ENCODE measurements around the gene TRIM5.

Gene TRIM5

DNA sequence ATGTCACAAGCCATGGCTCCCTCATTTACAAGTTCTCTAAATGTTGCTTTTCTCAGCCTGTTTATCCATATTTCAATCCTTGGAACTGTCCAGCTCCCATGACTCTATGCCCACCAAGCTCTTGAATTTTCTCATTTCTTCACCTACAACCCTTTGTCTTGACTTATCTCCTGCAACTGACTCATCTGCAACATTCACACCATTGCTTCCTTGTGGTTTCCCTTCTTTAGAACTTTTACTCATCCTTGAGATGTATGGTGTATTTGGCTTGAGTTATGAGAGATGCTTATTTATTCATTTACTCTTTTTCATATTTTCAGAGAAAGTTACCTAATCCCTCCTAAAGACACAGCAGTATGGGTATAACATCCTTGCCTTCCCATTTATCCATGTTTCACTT lies 41.3 kb downstream of the TRIM5 start (continued):
- TF ChIP-seq, protein P1, sequence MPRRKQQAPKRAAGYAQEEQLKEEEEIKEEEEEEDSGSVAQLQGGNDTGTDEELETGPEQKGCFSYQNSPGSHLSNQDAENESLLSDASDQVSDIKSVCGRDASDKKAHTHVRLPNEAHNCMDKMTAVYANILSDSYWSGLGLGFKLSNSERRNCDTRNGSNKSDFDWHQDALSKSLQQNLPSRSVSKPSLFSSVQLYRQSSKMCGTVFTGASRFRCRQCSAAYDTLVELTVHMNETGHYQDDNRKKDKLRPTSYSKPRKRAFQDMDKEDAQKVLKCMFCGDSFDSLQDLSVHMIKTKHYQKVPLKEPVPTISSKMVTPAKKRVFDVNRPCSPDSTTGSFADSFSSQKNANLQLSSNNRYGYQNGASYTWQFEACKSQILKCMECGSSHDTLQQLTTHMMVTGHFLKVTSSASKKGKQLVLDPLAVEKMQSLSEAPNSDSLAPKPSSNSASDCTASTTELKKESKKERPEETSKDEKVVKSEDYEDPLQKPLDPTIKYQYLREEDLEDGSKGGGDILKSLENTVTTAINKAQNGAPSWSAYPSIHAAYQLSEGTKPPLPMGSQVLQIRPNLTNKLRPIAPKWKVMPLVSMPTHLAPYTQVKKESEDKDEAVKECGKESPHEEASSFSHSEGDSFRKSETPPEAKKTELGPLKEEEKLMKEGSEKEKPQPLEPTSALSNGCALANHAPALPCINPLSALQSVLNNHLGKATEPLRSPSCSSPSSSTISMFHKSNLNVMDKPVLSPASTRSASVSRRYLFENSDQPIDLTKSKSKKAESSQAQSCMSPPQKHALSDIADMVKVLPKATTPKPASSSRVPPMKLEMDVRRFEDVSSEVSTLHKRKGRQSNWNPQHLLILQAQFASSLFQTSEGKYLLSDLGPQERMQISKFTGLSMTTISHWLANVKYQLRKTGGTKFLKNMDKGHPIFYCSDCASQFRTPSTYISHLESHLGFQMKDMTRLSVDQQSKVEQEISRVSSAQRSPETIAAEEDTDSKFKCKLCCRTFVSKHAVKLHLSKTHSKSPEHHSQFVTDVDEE (CRISPR knock-in tag; IDR thresholded peaks at IDR 0.05): no peak
- TF ChIP-seq BACH2 (CRISPR knock-in tag; IDR thresholded peaks at IDR 0.05; ENCODE audit: borderline replicate concordance) (no peak), RARB (CRISPR knock-in tag; IDR thresholded peaks at IDR 0.05) (no peak), ESRRG (CRISPR knock-in tag; IDR thresholded peaks at IDR 0.05) (no peak), CSDC2 (CRISPR knock-in tag; IDR thresholded peaks at IDR 0.05) (no peak), TCF4 (CRISPR knock-in tag; IDR thresholded peaks at IDR 0.05; ENCODE audit: borderline replicate concordance) (no peak)

DNA sequence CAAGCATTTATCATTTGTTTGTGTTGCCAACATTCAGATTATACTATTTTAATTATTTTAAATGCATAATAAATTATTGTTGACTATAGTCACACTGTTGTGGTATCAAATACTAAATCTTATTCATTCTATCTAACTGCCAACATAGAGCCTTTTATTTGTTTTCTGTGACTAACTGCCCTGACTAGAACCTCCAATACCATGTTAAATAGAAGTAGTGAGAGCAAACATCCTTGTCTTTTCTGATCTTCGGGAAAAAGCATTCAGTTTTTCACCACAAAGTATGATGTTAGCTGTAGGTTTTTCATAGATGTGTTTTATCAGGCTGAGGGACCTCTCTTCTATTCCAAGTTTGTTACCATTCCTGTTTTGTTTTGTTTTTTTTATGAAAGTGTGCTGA lies 44.9 kb downstream of the TRIM5 start:
- no peak for ATAC-seq
- TF ChIP-seq ZFP30 (CRISPR knock-in tag; IDR thresholded peaks at IDR 0.05) (no peak), ZC3H10 (CRISPR knock-in tag; IDR thresholded peaks at IDR 0.05) (no peak), ESRRG (CRISPR knock-in tag; IDR thresholded peaks at IDR 0.05) (no peak), RARB (CRISPR knock-in tag; IDR thresholded peaks at IDR 0.05) (no peak), ISL1 (CRISPR knock-in tag; IDR thresholded peaks at IDR 0.05) (no peak), SNAI2 (CRISPR knock-in tag; IDR thresholded peaks at IDR 0.05) (no peak), ZNF8 (CRISPR knock-in tag; IDR thresholded peaks at IDR 0.05) (no peak), ARNTL (CRISPR knock-in tag; IDR thresholded peaks at IDR 0.05; ENCODE audit: borderline replicate concordance, low read depth) (no peak), BACH2 (CRISPR knock-in tag; IDR thresholded peaks at IDR 0.05; ENCODE audit: borderline replicate concordance) (no peak), ZNF565 (CRISPR knock-in tag; conservative IDR thresholded peaks at IDR 0.05; ENCODE audit: low read depth) (no peak), OSR1 (CRISPR knock-in tag; IDR thresholded peaks at IDR 0.05) (no peak), ZFP3 (CRISPR knock-in tag; IDR thresholded peaks at IDR 0.05) (no peak), ZNF70 (CRISPR knock-in tag; IDR thresholded peaks at IDR 0.05) (no peak)
- TF ChIP-seq, protein P2, sequence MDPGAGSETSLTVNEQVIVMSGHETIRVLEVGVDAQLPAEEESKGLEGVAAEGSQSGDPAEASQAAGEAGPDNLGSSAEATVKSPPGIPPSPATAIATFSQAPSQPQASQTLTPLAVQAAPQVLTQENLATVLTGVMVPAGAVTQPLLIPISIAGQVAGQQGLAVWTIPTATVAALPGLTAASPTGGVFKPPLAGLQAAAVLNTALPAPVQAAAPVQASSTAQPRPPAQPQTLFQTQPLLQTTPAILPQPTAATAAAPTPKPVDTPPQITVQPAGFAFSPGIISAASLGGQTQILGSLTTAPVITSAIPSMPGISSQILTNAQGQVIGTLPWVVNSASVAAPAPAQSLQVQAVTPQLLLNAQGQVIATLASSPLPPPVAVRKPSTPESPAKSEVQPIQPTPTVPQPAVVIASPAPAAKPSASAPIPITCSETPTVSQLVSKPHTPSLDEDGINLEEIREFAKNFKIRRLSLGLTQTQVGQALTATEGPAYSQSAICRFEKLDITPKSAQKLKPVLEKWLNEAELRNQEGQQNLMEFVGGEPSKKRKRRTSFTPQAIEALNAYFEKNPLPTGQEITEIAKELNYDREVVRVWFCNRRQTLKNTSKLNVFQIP (CRISPR knock-in tag; IDR thresholded peaks at IDR 0.05; ENCODE audit: borderline replicate concordance, low read depth): no peak
- TF ChIP-seq, protein P3, sequence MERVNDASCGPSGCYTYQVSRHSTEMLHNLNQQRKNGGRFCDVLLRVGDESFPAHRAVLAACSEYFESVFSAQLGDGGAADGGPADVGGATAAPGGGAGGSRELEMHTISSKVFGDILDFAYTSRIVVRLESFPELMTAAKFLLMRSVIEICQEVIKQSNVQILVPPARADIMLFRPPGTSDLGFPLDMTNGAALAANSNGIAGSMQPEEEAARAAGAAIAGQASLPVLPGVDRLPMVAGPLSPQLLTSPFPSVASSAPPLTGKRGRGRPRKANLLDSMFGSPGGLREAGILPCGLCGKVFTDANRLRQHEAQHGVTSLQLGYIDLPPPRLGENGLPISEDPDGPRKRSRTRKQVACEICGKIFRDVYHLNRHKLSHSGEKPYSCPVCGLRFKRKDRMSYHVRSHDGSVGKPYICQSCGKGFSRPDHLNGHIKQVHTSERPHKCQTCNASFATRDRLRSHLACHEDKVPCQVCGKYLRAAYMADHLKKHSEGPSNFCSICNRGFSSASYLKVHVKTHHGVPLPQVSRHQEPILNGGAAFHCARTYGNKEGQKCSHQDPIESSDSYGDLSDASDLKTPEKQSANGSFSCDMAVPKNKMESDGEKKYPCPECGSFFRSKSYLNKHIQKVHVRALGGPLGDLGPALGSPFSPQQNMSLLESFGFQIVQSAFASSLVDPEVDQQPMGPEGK (CRISPR knock-in tag; IDR thresholded peaks at IDR 0.05; ENCODE audit: borderline replicate concordance): no peak
- TF ChIP-seq, protein P4, sequence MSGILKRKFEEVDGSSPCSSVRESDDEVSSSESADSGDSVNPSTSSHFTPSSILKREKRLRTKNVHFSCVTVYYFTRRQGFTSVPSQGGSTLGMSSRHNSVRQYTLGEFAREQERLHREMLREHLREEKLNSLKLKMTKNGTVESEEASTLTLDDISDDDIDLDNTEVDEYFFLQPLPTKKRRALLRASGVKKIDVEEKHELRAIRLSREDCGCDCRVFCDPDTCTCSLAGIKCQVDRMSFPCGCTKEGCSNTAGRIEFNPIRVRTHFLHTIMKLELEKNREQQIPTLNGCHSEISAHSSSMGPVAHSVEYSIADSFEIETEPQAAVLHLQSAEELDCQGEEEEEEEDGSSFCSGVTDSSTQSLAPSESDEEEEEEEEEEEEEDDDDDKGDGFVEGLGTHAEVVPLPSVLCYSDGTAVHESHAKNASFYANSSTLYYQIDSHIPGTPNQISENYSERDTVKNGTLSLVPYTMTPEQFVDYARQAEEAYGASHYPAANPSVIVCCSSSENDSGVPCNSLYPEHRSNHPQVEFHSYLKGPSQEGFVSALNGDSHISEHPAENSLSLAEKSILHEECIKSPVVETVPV (CRISPR knock-in tag; IDR thresholded peaks at IDR 0.05): no peak

DNA sequence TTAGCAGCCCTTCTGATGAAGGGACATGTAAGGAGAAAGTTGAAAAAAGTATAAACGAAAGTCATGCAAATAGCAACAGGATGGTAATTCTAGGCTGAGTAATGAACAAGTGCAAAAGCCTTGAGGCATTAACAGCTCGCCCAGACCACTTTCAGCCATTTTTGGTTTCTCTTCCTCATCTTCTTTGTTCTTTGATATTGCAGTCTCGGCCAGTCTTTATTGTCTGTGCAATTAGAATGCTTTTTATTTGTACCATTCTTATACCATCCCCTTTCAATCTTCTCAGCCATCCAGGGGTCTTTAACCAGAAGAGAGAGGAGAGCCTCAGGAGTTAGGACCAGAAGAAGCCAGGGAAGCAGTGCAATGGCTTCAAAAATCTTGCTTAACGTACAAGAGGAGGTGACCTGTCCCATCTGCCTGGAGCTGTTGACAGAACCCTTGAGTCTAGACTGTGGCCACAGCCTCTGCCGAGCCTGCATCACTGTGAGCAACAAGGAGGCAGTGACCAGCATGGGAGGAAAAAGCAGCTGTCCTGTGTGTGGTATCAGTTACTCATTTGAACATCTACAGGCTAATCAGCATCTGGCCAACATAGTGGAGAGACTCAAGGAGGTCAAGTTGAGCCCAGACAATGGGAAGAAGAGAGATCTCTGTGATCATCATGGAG lies 52.8 kb downstream of the TRIM5 start:
- no peak for TF ChIP-seq BACH2 (CRISPR knock-in tag; IDR thresholded peaks at IDR 0.05; ENCODE audit: borderline replicate concordance)
- TF ChIP-seq ZNF565 (CRISPR knock-in tag; conservative IDR thresholded peaks at IDR 0.05; ENCODE audit: low read depth): no peak
- TF ChIP-seq CSDC2 (CRISPR knock-in tag; IDR thresholded peaks at IDR 0.05): no peak
- TF ChIP-seq ISL1 (CRISPR knock-in tag; IDR thresholded peaks at IDR 0.05): no peak
- TF ChIP-seq, protein P5, sequence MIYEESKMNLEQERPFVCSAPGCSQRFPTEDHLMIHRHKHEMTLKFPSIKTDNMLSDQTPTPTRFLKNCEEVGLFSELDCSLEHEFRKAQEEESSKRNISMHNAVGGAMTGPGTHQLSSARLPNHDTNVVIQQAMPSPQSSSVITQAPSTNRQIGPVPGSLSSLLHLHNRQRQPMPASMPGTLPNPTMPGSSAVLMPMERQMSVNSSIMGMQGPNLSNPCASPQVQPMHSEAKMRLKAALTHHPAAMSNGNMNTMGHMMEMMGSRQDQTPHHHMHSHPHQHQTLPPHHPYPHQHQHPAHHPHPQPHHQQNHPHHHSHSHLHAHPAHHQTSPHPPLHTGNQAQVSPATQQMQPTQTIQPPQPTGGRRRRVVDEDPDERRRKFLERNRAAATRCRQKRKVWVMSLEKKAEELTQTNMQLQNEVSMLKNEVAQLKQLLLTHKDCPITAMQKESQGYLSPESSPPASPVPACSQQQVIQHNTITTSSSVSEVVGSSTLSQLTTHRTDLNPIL (CRISPR knock-in tag; IDR thresholded peaks at IDR 0.05; ENCODE audit: low read depth): no peak
- no peak for TF ChIP-seq ARNTL (CRISPR knock-in tag; IDR thresholded peaks at IDR 0.05; ENCODE audit: borderline replicate concordance, low read depth)
- no peak for TF ChIP-seq ZNF70 (CRISPR knock-in tag; IDR thresholded peaks at IDR 0.05)
- TF ChIP-seq RARB (CRISPR knock-in tag; IDR thresholded peaks at IDR 0.05): no peak
- no peak for TF ChIP-seq TOX (CRISPR knock-in tag; IDR thresholded peaks at IDR 0.05; ENCODE audit: borderline replicate concordance)
- TF ChIP-seq ZFP3 (CRISPR knock-in tag; IDR thresholded peaks at IDR 0.05): no peak
- ATAC-seq: no peak
